K562 (cell line): ENCODE results near the gene SEBOX. TPM values are rescaled to one million over a fixed set of nuclear protein-coding genes. Genes with fewer than 3 reads are reported as not detected.
A peak's percentile ranks its signal among the peaks of the same experiment; 100 is the strongest.

ENCODE experiments used
- CBX1 ChIP-seq: sonication (generic); IDR thresholded peaks from 2 replicates; pipeline ENCODE4 v1.6.1; 2016; ENCODE audit warnings: antibody characterized with exemption, low read depth, mild to moderate bottlenecking
- CTBP1 ChIP-seq: fragments of 450-650 bp; IDR thresholded peaks from 2 replicates; pipeline ENCODE4 v1.6.1; 2016; ENCODE audit warnings: borderline replicate concordance
- CXXC5 ChIP-seq: fragments of 250-450 bp; sonication (Bioruptor Pico); IDR thresholded peaks from 2 replicates; pipeline ENCODE4 v1.8.0; 2022; ENCODE audit warnings: inconsistent platforms, mild to moderate bottlenecking, moderate library complexity
- EP400 ChIP-seq: fragments of 450-650 bp; IDR thresholded peaks from 2 replicates; pipeline ENCODE4 v1.6.1; 2017; ENCODE audit warnings: antibody characterized with exemption, mild to moderate bottlenecking, moderate library complexity
- GABPB1 ChIP-seq: sonication (generic); formaldehyde crosslinking; IDR thresholded peaks from 2 replicates; pipeline ENCODE4 v1.8.0; 2022; ENCODE audit warnings: mild to moderate bottlenecking, missing genetic modification reagents
- HDAC8 ChIP-seq: fragments of 450-650 bp; IDR thresholded peaks from 2 replicates; pipeline ENCODE4 v1.6.1; 2016; ENCODE audit warnings: mild to moderate bottlenecking, missing genetic modification characterization, moderate library complexity, missing compliant biosample characterization
- KLF6 ChIP-seq: fragments of 250-450 bp; sonication (Bioruptor Pico); IDR thresholded peaks from 2 replicates; pipeline ENCODE4 v1.4.0; 2020; ENCODE audit warnings: mild to moderate bottlenecking, moderate library complexity, borderline replicate concordance
- MTA1 ChIP-seq: fragments of 450-650 bp; IDR thresholded peaks from 2 replicates; pipeline ENCODE4 v1.6.1; 2017; ENCODE audit warnings: borderline replicate concordance
- NFYB ChIP-seq: IDR thresholded peaks from 2 replicates; pipeline ENCODE4 v1.6.1; 2011; ENCODE audit warnings: mild to moderate bottlenecking, moderate library complexity; ENCODE audit not compliant: insufficient read length; ENCODE audit errors: extremely low read depth
- NR2C2 ChIP-seq, 2 experiments: fragments of 200-800 bp in 1 of 2; sonication (Bioruptor generic) in 1 of 2; sonication (generic) in 1 of 2; formaldehyde crosslinking in 1 of 2; IDR thresholded peaks; 2 replicates each; pipeline versions ENCODE4 v1.6.1 to v1.8.0; 2016 to 2022; ENCODE audit warnings: mild to moderate bottlenecking in 1 of 2, missing compliant biosample characterization in 1 of 2, missing genetic modification characterization in 1 of 2, missing genetic modification reagents in 1 of 2
- PURB ChIP-seq: sonication (generic); formaldehyde crosslinking; IDR thresholded peaks from 2 replicates; pipeline ENCODE4 v1.9.0; 2021; ENCODE audit warnings: low read depth, mild to moderate bottlenecking, missing genetic modification reagents
- SMARCE1 ChIP-seq: fragments of 450-650 bp; IDR thresholded peaks from 2 replicates; pipeline ENCODE4 v1.7.1; 2016; ENCODE audit warnings: mild to moderate bottlenecking
- TFAP4 ChIP-seq: sonication (generic); formaldehyde crosslinking; IDR thresholded peaks from 2 replicates; pipeline ENCODE4 v1.8.0; 2022; ENCODE audit warnings: missing genetic modification reagents, mild to moderate bottlenecking, moderate library complexity, borderline replicate concordance
- USF2 ChIP-seq: sonication (generic); formaldehyde crosslinking; IDR thresholded peaks from 2 replicates; pipeline ENCODE4 v1.5.0; 2020; ENCODE audit warnings: missing genetic modification reagents
- ZBTB9 ChIP-seq: fragments of 450-650 bp; formaldehyde crosslinking; IDR thresholded peaks from 2 replicates; pipeline ENCODE4 v1.4.0; 2020; ENCODE audit warnings: mild to moderate bottlenecking, moderate library complexity
- ZC3H8 ChIP-seq: fragments of 450-650 bp; IDR thresholded peaks from 2 replicates; pipeline ENCODE4 v1.6.1; 2017
- ZFP1 ChIP-seq: fragments of 450-650 bp; formaldehyde crosslinking; IDR thresholded peaks from 2 replicates; pipeline ENCODE4 v1.4.0; 2020; ENCODE audit warnings: mild to moderate bottlenecking, mixed read lengths
- ZZZ3 ChIP-seq: fragments of 450-650 bp; IDR thresholded peaks from 2 replicates; pipeline ENCODE4 v1.6.1; 2016; ENCODE audit warnings: antibody characterized with exemption, mild to moderate bottlenecking, moderate library complexity
- polyA plus RNA-seq, 8 experiments: library from polyadenylated mRNA; depleted of rRNA in 4 of 8; stranded (reverse) in 5 of 8; unstranded in 3 of 8; fragments of >200 nt; fragmentation: Nextera tagmentation in 2 of 8; fragmentation: Illumina TruSeq in 1 of 8; extraction: Ambion mirVana in 2 of 8; extraction: Trizol in 1 of 8; gene quantifications; 2 replicates each; pipeline versions ENCODE4 v1.2.1 to v1.2.3, GENCODE V29; 2011 to 2014; ENCODE audit warnings: inconsistent platforms in 1 of 8, missing spikeins in 1 of 8
- total RNA-seq, 7 experiments: library from RNA; depleted of rRNA in 6 of 7; stranded (reverse); fragments of >200 nt in 6 of 7; fragmentation: Illumina TruSeq in 2 of 7; extraction: Trizol in 2 of 7; gene quantifications; 2 replicates each; pipeline versions ENCODE4 v1.2.1 to v1.2.3, GENCODE V29; 2011 to 2021; ENCODE audit warnings: low replicate concordance in 1 of 7
- TF ChIP-seq, protein P1 (sequence below): IDR thresholded peaks from 2 replicates; pipeline ENCODE4 v1.6.1; 2011; ENCODE audit warnings: borderline replicate concordance, low read depth, mild to moderate bottlenecking, moderate library complexity, low read length; ENCODE audit not compliant: insufficient read depth, poor library complexity, severe bottlenecking
- TF ChIP-seq, protein P2 (sequence below): sonication (generic); formaldehyde crosslinking; IDR thresholded peaks from 2 replicates; pipeline ENCODE4 v1.8.0; 2022; ENCODE audit warnings: mild to moderate bottlenecking, low read depth, missing genetic modification reagents

Gene SEBOX
- total and polyA plus RNA-seq, 9 of the 15 experiments (the other 6 are each of a cell fraction or from before 2014, with no cell fraction given): not detected

DNA sequence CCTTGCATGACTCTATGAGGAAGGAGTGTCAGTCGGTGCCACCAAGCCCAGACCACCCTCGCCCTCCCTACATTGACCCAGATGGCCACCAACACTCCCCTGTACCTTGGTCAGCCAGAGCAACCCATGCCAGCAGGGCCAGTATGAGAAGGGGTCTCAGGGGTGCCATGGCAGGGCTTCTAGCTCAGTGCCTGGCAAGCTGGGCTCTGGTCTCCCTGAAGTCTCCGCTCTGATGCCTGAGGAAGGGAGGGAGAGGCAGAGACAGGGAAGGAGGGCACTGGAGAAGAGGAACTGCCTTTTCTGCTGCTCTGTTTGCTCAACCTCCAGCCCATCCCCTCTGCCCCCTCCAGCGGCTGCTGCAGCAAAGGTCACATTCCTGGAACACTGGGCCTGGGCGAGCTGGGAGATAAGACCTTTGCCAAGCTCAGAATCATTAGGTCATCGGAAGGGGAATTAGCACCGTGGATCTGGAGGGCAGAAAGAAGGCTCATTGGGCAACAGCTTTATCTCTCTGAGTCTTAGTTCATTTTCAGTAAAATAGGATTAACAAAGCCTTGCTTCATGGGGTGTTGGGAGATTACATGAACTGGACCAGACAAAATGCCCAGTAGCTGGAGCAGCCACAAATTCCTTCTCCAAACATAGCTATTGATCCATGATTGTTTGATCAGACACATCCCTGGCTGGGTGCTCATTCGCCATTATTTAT is 5.2 kb upstream of the SEBOX start, which contains the start of gene VTN (continued):
- TF ChIP-seq, protein P1, sequence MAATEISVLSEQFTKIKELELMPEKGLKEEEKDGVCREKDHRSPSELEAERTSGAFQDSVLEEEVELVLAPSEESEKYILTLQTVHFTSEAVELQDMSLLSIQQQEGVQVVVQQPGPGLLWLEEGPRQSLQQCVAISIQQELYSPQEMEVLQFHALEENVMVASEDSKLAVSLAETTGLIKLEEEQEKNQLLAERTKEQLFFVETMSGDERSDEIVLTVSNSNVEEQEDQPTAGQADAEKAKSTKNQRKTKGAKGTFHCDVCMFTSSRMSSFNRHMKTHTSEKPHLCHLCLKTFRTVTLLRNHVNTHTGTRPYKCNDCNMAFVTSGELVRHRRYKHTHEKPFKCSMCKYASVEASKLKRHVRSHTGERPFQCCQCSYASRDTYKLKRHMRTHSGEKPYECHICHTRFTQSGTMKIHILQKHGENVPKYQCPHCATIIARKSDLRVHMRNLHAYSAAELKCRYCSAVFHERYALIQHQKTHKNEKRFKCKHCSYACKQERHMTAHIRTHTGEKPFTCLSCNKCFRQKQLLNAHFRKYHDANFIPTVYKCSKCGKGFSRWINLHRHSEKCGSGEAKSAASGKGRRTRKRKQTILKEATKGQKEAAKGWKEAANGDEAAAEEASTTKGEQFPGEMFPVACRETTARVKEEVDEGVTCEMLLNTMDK: no peak
- TF ChIP-seq NFYB (no peak), PURB (CRISPR knock-in tag) (no peak), CXXC5 (CRISPR knock-in tag) (peak; percentile 31; the same call in 1 of the 2 replicates), USF2 (CRISPR knock-in tag) (no peak), ZZZ3 (no peak), ZFP1 (CRISPR knock-in tag) (no peak), TFAP4 (no peak), GABPB1 (CRISPR knock-in tag) (no peak), EP400 (no peak), KLF6 (CRISPR knock-in tag) (no peak), HDAC8 (tag) (no peak), CTBP1 (peak; percentile 94), CBX1 (no peak), NR2C2 (CRISPR knock-in tag; IDR thresholded peaks at IDR 0.05) (no peak), NR2C2 (tag; IDR thresholded peaks at IDR 0.05) (peak; percentile 81; the same call in 1 of the 2 replicates), ZBTB9 (no peak), SMARCE1 (0 out of 2 replicates have a peak, but pooled peaks have one; percentile 38), MTA1 (no peak), ZC3H8 (no peak)
- TF ChIP-seq, protein P2, sequence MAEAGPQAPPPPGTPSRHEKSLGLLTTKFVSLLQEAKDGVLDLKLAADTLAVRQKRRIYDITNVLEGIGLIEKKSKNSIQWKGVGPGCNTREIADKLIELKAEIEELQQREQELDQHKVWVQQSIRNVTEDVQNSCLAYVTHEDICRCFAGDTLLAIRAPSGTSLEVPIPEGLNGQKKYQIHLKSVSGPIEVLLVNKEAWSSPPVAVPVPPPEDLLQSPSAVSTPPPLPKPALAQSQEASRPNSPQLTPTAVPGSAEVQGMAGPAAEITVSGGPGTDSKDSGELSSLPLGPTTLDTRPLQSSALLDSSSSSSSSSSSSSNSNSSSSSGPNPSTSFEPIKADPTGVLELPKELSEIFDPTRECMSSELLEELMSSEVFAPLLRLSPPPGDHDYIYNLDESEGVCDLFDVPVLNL (CRISPR knock-in tag): no peak
